NK-92 treated with Interleukin-12 subunit alpha and Interleukin-12 subunit beta, amount 100 ng/mL, for 24 hours (cell line): ENCODE measurements around the gene SPRR5.

ENCODE experiments used
- DNase-seq: peaks from one replicate; lab custom pipeline; 2025; lab: John Stamatoyannopoulos, UW

SPRR5 gene, protein sequence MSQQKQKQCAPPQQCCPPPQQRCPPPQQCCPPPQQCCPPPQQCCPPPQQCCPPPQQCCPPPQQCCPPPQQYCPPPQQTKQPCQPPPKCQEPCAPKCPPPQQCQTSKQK

DNA sequence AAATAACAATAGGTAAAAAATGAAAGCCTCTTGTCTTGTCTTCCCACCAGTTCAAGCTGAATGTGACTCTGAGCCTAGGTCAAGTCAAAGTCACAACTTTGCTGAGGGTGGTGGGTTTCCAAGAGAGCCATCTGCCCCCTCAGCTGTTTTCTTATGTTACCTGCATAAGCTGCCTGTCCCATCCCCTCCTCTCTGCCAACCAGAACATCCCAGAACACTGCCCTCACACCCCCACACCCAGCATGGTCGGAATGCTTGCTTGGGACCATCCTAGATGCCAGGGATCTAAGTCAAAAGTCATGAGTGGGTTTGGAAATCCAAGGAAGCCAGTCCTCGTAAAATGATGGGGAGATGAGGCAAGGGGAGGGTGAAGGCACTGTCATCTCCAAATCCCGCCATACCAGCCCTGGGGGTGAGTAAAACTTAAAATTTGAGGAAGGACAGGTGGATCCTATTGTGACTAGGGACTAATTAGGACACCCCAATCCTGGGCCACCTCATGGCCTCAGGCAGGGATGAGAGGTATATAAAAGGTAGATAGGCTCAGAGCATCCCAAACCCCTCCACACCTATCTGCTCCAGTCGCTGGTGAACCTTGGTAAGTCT is at the start of gene SPRR5:
SPRR5 (plus strand) TSS at position 556 of the 606 bp plus-strand sequence. CDS start 1,349 bp downstream, outside the sequence.
- no peak for DNase-seq

DNA sequence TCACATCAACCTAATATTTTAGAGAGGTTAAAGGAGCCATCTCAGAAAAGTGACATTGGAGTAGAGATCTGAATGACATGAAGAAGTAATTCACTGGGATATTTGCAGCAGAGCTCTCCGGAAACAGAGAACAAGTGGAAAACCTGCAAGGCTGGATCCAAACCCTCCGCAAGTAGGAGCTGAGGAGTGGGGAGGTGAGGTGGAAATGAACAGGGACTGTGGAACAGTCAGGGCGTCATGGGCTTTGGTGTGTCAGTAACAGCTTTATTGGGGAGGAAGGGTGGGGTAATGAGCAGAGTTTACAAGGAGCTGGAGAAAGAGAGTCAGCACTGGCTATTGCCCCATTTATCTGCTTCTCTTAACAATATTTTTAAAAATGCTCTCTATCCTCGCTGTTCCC is 48.0 kb upstream of the SPRR5 start:
- DNase-seq, result no peak

DNA sequence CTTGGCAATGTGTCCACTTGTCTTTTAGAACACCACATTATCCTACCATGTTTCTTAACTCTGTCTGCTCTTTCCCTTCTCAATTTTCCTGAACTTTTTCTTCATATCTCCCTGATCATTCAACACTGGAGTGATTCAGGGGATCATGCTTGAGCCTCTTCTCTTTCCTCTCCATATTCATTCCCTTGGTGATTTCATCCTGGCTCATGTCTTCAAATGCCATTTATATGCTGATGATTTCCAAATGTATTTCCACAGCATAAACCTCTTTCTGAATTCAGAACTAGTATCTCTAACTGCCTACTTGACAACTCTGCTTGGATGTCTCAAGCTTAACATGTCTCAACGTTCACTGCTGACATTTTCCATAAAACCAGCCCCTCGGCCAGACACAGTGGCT is 47.1 kb upstream of the SPRR5 start:
- DNase-seq, result no peak

DNA sequence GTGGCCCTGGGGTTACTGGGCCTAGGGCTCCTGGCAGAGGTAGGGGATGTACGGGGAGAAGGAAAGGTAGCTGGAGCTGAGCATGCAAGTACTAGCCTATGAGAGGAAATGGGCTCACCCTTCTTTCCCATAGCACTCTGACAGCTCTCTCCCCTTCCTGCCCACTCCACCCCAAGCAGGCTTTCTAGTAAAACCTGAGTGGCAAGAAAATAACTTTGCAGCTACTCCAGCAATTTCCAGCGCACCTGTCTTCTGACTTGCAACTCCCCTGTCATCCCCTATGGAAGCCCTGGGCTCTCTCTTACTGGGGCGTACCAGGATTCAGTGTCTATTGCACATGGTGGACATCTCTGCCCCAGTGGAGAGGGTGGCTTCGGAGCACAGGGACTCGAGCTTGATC is 45.4 kb upstream of the SPRR5 start:
- no peak for DNase-seq

DNA sequence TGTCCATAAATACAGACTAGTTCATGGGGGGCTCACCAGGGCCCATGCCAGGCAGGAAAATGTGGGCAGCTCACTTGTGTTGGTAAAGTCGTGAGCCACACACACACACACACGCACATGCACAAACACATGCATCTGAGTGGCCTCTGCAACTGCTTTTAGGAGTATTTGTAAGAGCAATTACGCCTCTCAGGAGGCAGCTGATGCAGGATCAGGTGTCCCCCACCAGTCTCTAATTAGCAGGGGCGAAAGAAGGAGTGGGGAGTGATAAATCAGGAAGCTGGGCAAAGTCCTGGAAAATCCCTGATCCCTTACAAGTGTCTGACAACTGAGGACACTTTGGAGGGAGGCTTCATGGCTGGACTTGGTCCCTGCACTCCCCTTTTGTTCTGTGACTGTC is 44.4 kb upstream of the SPRR5 start:
- no peak for DNase-seq

DNA sequence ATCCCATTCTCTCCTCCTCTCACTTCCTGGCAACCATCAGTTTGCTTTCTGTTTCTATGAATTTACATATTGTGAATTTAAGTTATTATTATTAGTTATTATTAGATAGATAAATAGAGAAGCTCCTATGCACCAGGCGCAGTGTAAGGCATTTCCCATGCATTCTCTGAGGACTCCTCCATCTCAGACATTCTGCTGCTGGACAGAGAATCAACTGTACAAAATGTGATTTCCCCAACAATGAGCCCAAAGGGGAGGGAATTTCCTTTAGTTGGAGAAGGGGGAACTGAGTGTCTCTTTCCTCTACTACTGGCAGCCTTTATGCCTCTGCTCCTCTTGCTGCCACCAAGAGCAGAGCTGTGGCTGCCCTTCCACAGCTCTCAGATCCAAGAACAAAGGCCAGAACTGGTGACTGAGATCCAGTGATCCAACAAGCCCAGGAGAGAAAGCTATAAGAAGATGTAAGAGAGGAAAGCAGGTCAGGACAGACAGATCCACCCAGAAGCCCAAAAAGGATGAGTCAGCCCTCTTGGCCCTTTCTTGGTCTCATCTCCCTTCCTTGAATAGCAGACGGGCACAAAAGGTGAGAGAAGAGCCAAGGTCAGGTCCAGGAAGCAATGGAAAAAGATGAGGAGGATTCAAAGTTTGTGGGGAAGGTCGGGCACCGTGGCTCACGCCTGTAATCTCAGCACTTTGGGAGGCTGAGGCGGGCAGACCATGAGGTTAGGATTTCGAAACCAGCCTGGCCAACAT is 42.1 kb upstream of the SPRR5 start:
- DNase-seq, result no peak

DNA sequence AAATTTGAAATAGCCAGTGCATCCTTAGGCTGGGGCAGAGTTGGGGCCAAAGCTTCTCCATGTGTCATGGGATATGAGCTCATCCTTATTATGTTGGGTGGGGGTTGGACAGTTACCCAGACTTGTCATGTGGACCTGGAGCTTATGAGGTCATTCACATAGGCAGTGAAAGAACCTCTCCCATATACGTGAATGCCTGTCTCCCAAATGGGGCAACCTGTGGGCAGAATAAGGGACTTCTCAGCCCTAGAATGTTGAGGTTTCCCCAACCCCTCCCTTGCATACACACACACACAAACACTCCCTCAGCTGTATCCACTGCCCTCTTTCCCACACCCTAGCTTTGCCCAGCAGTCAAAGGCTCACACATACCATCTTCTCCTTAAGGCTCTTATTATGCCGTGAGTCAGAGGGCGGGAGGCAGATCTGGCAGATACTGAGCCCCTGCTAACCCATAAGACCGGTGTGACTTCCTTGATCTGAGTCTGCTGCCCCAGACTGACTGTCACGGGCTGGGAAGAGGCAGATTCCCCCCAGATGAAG is 40.9 kb upstream of the SPRR5 start:
- DNase-seq, result peak; percentile 45

DNA sequence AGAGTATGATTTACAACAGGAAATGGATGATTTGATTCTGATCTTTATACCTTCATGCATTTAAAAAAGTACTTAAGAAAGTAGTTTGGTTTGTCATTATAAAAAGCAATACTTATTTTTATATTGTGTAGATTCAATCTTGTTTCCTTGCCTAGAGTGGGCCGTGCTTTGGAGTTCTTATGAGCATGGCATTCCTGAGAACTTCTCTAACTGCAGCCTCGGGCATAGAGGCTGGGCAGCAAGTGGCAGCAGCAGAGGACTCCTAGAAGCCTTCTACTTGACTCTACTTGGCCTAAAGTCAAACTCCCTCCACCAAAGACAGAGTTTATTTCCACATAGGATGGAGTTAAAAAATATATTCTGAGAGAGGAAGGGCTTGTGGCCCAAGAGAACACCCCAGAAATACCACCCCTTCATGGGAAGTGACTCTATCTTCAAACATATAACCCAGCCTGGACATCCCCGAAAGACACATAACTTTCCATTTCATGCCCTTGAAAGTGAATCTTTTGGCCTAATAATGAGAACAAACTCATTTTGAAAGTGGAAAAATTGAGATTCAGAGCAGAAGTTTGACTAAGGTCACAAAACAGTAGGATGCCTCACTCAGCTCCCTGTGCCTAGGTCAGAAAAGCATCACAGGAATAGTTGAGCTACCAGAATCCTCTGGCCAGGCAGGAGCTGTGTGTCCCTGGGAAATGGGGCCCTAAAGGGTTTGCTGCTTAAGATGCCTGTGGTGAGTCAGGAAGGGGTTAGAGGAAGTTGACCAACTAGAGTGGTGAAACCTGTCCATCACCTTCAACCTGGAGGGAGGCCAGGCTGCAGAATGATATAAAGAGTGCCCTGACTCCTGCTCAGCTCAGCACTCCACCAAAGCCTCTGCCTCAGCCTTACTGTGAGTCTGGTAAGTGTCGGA is 39.1 kb upstream of the SPRR5 start, which contains the start of gene IVL:
IVL (plus strand) TSS at position 861 of the 916 bp plus-strand sequence. CDS start 1,252 bp downstream, outside the sequence.
- no peak for DNase-seq

DNA sequence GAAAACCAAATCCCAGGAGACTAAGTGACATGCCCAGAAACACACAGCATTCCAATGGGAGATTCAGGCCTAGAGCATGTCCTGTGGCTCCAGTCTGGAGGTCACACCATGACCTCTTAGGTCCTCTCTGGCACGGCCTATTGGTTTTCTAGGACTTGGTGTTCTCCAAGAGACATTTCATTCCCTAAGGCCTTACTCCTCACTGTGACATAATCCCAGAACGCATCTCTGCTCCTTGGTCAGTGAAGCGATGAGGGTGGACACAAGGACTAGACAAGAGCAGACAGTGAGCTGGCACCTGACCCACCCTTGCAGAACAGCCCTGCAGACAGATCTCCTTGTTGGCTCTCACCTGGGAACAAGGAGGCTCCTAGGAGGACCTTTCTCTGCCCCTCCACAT is 37.8 kb upstream of the SPRR5 start:
- DNase-seq, result no peak

DNA sequence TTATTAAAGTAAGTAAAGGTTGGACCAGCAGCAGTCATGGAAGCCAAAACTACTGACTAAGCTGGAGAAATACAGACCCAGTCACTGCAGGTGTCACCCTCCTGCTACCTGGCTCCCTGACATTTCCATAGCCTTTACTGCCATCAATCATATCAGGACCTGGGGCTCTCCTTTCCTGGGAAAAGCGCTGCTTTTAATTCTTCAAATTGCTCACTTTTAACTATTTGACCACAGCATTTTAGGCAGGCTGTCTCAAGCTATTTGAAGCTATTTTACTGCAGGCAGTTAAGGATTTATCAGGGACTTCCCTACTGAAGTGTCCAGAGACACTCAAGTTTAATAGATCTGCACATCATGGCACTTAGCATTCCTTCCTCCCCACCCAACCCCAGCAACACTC is 34.5 kb upstream of the SPRR5 start:
- DNase-seq, result no peak

DNA sequence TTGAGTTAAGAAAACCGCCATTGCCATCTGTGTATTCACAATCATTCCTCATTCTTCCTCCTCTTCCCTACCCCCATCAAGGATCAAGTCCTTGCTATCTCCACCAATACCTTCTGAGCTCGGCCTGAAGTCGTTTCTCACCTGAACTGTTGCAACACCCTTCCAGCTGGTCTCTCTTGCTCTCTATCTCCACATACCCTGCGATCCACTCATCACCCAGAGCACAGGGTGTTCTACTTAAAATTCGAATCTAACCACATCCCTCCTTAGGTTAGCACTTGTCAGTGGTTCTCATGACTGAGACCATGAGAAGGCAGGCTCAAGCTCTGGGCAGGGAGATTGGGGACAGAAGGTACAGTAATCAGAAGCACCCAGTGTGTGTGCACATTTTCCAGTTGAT is 34.1 kb upstream of the SPRR5 start:
- peak; percentile 38 for DNase-seq

DNA sequence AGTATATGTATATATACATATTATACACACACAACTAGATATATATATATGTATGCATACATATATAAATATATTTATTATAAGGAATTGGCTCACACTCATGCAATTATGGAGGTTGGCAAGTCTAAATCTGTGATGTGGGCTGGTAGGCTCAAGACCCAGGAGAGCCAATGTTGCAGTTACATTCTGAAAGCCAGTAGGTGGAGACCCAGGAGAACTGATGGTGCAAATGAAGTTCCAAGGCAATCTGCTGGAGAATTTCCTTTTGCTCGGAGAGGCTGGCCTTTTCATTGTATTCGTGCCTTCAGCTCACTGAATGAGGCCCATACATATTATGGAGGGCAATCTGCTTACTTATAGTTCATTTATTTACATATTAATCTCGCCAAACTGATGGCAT is 29.2 kb upstream of the SPRR5 start:
- DNase-seq, result no peak

DNA sequence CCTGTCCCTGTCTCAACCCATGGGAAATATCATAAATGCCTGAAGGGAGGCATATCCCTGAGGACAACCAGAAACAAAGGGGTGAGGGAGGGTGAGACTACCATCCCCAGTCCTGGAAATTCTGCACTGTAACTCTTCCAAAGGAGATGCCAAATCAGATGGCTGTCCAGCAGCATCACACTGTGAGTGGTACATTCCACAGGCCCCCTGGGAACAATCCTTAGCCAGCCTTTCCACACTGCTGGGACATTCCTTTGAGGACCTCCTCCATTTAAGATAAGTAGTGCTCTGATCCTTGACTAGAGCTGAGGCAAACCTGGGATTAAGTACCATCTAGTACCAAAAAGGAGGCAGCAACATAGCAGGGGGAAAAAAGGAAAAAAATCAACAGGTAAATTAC is 27.9 kb upstream of the SPRR5 start:
- no peak for DNase-seq

DNA sequence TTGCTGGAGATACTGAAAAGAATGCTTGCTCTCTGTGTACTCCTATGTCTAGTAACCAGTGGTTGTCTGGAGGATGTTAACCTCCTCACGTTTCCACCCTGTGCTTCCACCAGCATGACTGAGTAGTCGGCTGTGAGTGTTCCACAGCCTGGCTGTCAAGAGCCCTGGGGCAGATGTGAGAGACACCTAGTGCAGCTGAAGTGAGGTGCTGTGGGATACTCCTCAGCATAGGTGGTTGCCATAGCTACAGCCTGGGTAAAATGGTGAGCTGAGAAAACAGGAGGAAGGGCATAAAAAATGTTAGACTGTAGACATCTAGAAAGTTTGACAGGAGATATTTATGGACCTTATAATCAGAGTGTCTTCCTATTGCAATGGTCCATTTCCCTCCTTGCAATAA is 22.8 kb upstream of the SPRR5 start:
- DNase-seq, result no peak

DNA sequence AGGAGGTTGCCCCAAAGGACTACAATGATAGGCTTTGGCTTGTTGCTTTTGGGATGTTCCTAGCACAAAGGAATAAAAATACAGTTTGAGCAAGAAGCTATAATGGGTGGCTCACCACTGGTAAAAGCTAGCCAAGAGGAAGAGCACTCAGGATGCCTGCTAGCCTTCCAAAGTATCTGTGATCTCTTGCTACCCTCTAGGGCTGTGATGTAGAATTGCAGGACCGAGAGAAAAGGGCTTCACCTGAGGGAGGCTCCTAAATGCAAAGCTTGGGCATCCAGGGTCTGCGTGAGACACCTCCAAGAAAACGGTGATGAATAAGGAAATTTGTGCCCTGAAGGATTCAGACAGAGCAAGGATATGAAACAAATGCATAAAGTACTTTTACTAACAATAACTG is 20.9 kb upstream of the SPRR5 start:
- no peak for DNase-seq

DNA sequence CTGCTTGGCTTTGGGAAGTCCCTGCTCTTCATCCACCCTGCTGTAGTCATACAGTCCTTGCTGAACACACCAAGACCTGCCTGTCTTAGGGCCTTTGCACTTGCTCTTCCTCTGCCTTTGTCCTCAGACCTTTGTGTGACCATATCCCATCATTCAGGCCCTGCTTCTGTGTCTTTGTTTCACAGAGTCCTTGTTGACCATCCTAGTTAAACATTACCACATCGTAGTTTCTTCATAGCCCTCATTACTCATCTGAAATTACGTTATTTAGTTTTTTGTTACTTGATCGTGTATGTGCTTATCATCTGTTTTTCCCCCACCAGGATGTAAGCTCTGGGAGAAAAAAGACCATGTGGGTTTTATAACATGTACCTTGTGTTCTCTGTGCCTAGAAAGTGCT is 18.3 kb upstream of the SPRR5 start:
- DNase-seq, result no peak

DNA sequence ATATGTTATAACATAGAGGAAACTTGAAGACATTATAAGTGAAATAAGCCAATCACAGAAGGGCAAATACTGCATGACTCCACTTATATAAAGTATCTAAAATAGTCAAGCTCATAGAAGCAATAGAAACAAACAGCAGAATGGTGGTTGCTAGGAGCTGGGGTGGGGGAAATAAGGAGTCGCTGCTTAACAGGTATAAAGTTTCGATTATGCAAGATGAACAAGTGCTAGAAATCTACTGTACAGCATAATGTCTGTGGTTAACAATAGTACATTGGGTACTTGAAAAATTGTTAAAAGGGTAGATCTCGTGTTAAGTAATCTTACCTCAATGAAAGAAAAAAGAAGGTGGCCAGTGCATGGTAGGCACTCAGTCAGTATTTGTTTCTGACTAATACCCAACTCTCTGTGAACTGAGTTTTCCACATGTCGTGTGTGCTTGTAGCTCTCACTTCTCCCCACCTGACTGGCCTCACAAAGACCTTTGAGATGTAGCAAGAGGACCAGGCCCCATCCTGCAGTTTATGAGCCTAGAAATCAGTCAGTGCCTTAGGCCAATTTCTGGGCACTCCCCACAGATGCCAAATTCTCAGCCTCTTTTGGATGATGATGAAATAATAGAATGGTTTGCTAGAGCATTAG is 14.7 kb upstream of the SPRR5 start:
- DNase-seq, result no peak

DNA sequence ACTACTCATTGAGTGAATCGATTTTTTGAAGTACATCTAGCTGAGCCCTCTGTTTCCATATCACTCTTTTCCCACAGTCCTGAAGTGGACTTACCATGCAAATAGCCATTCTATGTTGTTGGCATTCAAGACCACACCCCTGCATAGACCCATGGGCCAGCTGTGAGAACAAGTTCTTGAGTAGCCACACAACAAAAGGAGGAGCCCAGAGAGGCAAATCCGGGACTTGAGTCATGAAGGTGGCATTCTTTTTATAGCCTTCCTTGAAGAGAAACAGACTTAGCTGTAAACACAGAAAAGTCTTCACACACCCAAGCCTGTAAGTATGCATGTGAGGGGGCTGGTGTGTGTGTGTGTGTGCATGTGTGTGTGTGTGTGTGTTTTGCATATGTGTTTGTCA is 13.8 kb upstream of the SPRR5 start:
- no peak for DNase-seq

DNA sequence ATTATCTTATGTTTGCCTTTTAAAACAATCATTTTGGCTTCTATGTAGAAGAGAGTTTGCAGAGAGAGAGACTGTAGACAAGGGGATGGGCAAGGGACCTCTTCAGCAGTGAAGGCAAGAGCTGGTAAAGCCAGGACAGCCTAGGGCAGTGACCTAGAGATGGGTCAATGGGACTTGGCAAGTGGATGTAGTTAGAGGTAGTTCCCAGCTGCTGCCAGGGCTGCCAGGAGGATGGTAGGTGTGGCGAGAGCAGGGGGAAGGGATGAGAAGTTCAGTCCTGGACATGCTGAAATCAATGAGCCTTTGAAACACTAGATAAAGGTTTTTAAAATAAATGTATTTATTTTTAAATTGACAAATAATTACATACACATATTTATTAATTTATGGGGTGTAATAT is 6.4 kb upstream of the SPRR5 start:
- DNase-seq, result no peak

DNA sequence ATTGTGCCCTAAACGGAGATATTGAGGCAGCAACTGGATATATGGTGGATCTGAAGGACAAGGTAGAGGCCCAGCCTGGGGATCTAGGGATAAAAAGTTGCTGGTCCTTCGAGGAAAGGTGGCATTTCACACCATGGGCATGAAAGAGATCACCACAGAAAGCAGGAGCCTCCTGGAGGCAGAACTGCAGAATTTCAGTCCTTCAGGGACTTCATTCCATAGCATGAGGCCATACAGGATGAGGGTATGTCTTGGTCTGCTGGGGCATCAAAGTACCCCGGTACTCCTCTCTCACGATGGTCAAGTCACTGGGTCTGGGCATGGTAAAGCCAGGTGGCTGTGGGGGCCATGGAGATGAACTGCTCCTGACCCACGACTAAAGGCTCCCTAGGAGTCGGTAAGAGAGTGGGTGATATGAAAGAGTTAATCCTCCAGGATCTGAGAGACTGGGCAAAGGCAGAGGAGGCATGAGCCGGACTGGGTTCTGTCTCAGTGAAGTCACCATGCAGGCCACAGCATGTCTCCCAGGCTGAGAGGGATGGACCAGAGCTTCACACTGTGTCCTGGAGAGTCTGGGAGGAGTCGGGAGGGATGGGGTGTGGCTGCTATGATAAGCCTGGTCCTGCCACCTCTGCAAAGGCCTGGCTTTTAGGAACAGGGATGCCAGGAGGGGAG is 5.8 kb upstream of the SPRR5 start:
- DNase-seq, result no peak

DNA sequence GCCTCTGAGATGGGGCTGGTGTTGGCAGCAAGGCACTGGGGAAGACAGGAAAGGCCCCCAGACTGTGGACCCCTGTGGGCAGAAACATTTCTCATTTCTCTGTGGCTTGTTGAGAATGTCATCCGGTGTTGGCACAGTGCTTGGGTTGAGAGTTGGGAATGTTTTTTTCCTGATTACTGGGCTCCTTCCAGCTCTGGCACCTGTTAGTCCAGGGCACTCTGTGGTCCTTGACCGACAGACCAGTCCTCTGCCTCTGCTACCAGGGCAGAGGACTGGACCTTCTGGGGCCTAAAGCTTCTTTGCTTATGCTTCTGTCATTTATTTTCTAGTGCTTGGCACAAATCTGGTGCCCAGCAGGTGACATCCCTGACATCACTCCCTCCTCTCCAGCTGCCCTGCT is 4.8 kb upstream of the SPRR5 start:
- no peak for DNase-seq
